HCT116 (cell line): ENCODE data around the gene PRL. TPM values are rescaled to one million over a fixed set of nuclear protein-coding genes. Genes with fewer than 3 reads are reported as not detected.

Source experiments
- ATAC-seq: fragments of 200-7000 bp; cut with Tn5 transposase; 2 replicates; pipeline ENCODE4 v1.9.1; 2020; ENCODE audit warnings: mild to moderate bottlenecking, moderate library complexity
- BruUV-seq: library from RNA; stranded (reverse); fragments of 400-500 nt; replicated peaks from 2 replicates; lab custom pipeline; 2021; lab: Mats Ljungman, UMichigan
- CTCF ChIA-PET: fragments of 300-600 bp; sonication (Branson Sonifier 250); formaldehyde crosslinking; loops from one replicate; lab custom pipeline; 2021; ENCODE audit warnings: antibody characterized with exemption; lab: Charles Lee
- POLR2A ChIA-PET: fragments of 300-600, 350-600 bp; sonication (Branson Sonifier 250); formaldehyde crosslinking; loops from one replicate; lab custom pipeline; 2021; ENCODE audit warnings: antibody characterized with exemption; lab: Charles Lee
- RAD21 ChIA-PET, 2 experiments: fragments of 300-600 bp; sonication (Branson Sonifier 250); formaldehyde crosslinking; loops; one replicate each; lab custom pipeline; 2023; ENCODE audit warnings: low total read pairs in 2 of 2; ENCODE audit not compliant: uncharacterized antibody in 2 of 2, unreplicated experiment in 2 of 2, low non-redundant PET in 1 of 2; lab: Charles Lee
- DNase-seq: peaks from one replicate; pipeline ENCODE4 v3.0.0-alpha.2; 2010; ENCODE audit warnings: low read depth, low spot score
- H2AFZ ChIP-seq: fragments of 200-600 bp; shearing (Covaris generic), sonication (generic); 2 replicates; pipeline ENCODE4 v1.6.1; 2017; ENCODE audit warnings: low read depth, mixed run types, mixed read lengths, antibody characterized with exemption, low read length; ENCODE audit not compliant: poor library complexity, severe bottlenecking
- H3K27ac ChIP-seq: 2 replicates; pipeline ENCODE4 v1.5.1; 2012; ENCODE audit warnings: low read depth, low read length
- H3K27me3 ChIP-seq: fragments of 200-600 bp; sonication (generic); 2 replicates; pipeline ENCODE4 v1.6.1; 2016; ENCODE audit warnings: mixed run types, low read length, mixed read lengths; ENCODE audit not compliant: insufficient read depth
- H3K36me3 ChIP-seq, 2 experiments: fragments of 200-500 bp in 1 of 2; fragments of 200-600 bp in 1 of 2; sonication (Bioruptor generic) in 1 of 2; sonication (generic) in 1 of 2; 2 replicates each; pipeline versions ENCODE4 v1.5.1 to v1.6.1; 2014 to 2016; ENCODE audit warnings: low read length in 2 of 2, inconsistent platforms in 1 of 2, mixed read lengths in 1 of 2, mixed run types in 1 of 2; ENCODE audit not compliant: insufficient read depth in 2 of 2, control insufficient read depth in 1 of 2
- H3K4me1 ChIP-seq, 2 experiments: fragments of 200-600 bp in 1 of 2; sonication (generic) in 1 of 2; 2 replicates each; pipeline versions ENCODE4 v1.5.1 to v1.6.1; 2012 to 2017; ENCODE audit warnings: low read length in 2 of 2, inconsistent platforms in 1 of 2, mild to moderate bottlenecking in 1 of 2, mixed read lengths in 1 of 2, mixed run types in 1 of 2, moderate library complexity in 1 of 2; ENCODE audit not compliant: insufficient read depth in 2 of 2, control insufficient read depth in 1 of 2
- H3K4me2 ChIP-seq: fragments of 200-600 bp; sonication (generic); 2 replicates; pipeline ENCODE4 v1.6.1; 2017; ENCODE audit warnings: mixed run types, low read length, mixed read lengths
- H3K4me3 ChIP-seq, 2 experiments: fragments of 200-600 bp in 1 of 2; sonication (generic) in 1 of 2; replicated peaks in 1 of 2; 2 replicates each; pipeline ENCODE4 v1.5.1; 2011 to 2016; ENCODE audit warnings: low read length in 2 of 2, control low read depth in 1 of 2, low read depth in 1 of 2, mild to moderate bottlenecking in 1 of 2, mixed read lengths in 1 of 2, mixed run types in 1 of 2
- H3K79me2 ChIP-seq: fragments of 200-600 bp; sonication (generic); 2 replicates; pipeline ENCODE4 v1.6.1; 2017; ENCODE audit warnings: mild to moderate bottlenecking, mixed run types, low read length, moderate library complexity, mixed read lengths; ENCODE audit not compliant: insufficient read depth
- H3K9ac ChIP-seq: fragments of 200-600 bp; sonication (generic); 2 replicates; pipeline ENCODE4 v1.6.1; 2016; ENCODE audit warnings: low read length, mixed read lengths
- H3K9me2 ChIP-seq: fragments of 200-600 bp; sonication (generic), shearing (Covaris generic); 2 replicates; pipeline ENCODE4 v1.6.1; 2017; ENCODE audit warnings: mixed run types, mild to moderate bottlenecking, moderate library complexity; ENCODE audit not compliant: insufficient read depth
- H3K9me3 ChIP-seq, 2 experiments: fragments of 200-500 bp in 1 of 2; fragments of 200-600 bp in 1 of 2; sonication (Bioruptor generic) in 1 of 2; sonication (generic) in 1 of 2; 2 replicates each; pipeline ENCODE4 v1.6.1; 2014 to 2017; ENCODE audit warnings: low read length in 2 of 2, mixed read lengths in 2 of 2, inconsistent platforms in 1 of 2, low read depth in 1 of 2, mild to moderate bottlenecking in 1 of 2, mixed run types in 1 of 2, moderate library complexity in 1 of 2; ENCODE audit not compliant: control insufficient read depth in 1 of 2, insufficient read depth in 1 of 2
- H4K20me1 ChIP-seq: fragments of 200-600 bp; sonication (generic), shearing (Covaris generic); 2 replicates; pipeline ENCODE4 v1.6.1; 2017; ENCODE audit warnings: mixed run types, mild to moderate bottlenecking, moderate library complexity; ENCODE audit not compliant: insufficient read depth
- ATF3 ChIP-seq: IDR thresholded peaks from 2 replicates; pipeline ENCODE4 v1.6.1; 2012
- CBX3 ChIP-seq: IDR thresholded peaks from 2 replicates; pipeline ENCODE4 v1.6.1; 2012; ENCODE audit warnings: low read depth
- CEBPB ChIP-seq: IDR thresholded peaks from 2 replicates; pipeline ENCODE4 v1.6.1; 2012; ENCODE audit warnings: low read depth
- EGR1 ChIP-seq: IDR thresholded peaks from 2 replicates; pipeline ENCODE4 v1.6.1; 2012; ENCODE audit warnings: low read depth
- EZH2 ChIP-seq: fragments of 200-600 bp; sonication (generic); IDR thresholded peaks from 2 replicates; pipeline ENCODE4 v1.6.1; 2017; ENCODE audit warnings: antibody characterized with exemption, mixed run types
- EZH2phosphoT487 ChIP-seq: fragments of 200-600 bp; IDR thresholded peaks from 2 replicates; pipeline ENCODE4 v1.6.1; 2018; ENCODE audit warnings: antibody characterized with exemption, borderline replicate concordance
- JUND ChIP-seq: IDR thresholded peaks from 2 replicates; pipeline ENCODE4 v1.6.1; 2012
- POLR2A ChIP-seq: IDR thresholded peaks from 2 replicates; pipeline ENCODE4 v1.7.0; 2011; ENCODE audit warnings: borderline replicate concordance; ENCODE audit not compliant: insufficient read depth, insufficient read length; ENCODE audit errors: extremely low read depth
- POLR2AphosphoS5 ChIP-seq: IDR thresholded peaks from 2 replicates; pipeline ENCODE4 v1.6.1; 2011; ENCODE audit warnings: mild to moderate bottlenecking, low read depth, low read length, moderate library complexity
- RAD21 ChIP-seq: IDR thresholded peaks from 2 replicates; pipeline ENCODE4 v1.6.1; 2012; ENCODE audit warnings: low read depth, mild to moderate bottlenecking
- REST ChIP-seq: IDR thresholded peaks from 2 replicates; pipeline ENCODE4 v1.6.1; 2012; ENCODE audit warnings: low read depth
- SIN3A ChIP-seq: IDR thresholded peaks from 2 replicates; pipeline ENCODE4 v1.6.1; 2012; ENCODE audit warnings: low read depth
- SRF ChIP-seq: IDR thresholded peaks from 2 replicates; pipeline ENCODE4 v1.6.1; 2012; ENCODE audit warnings: low read depth
- TCF7L2 ChIP-seq: IDR thresholded peaks from 2 replicates; pipeline ENCODE4 v1.7.0; 2011; ENCODE audit warnings: borderline replicate concordance, inconsistent platforms; ENCODE audit not compliant: insufficient read depth, insufficient read length; ENCODE audit errors: extremely low read depth
- YY1 ChIP-seq: IDR thresholded peaks from 2 replicates; pipeline ENCODE4 v1.6.1; 2011; ENCODE audit warnings: low read length, low read depth, moderate library complexity, mild to moderate bottlenecking; ENCODE audit not compliant: insufficient replicate concordance; ENCODE audit errors: extremely low read depth
- ZBTB33 ChIP-seq: IDR thresholded peaks from 2 replicates; pipeline ENCODE4 v1.6.1; 2011; ENCODE audit warnings: mild to moderate bottlenecking, low read length, moderate library complexity; ENCODE audit not compliant: insufficient replicate concordance; ENCODE audit errors: extremely low read depth
- ZFX ChIP-seq: fragments of 450-650 bp; IDR thresholded peaks from 2 replicates; pipeline ENCODE4 v1.6.1; 2017
- ZNF274 ChIP-seq: fragments of 200-500 bp; sonication (Bioruptor generic); IDR thresholded peaks from 2 replicates; pipeline ENCODE4 v1.6.1; 2014; ENCODE audit warnings: mild to moderate bottlenecking, low read depth, low read length, inconsistent platforms
- intact Hi-C: fragments of 100-400 bp; cut with micrococcal nuclease; formaldehyde crosslinking; loops from 2 replicates; pipeline ENCODE4 v1.10.0; 2022
- total RNA-seq: library from RNA; stranded (reverse); gene quantifications from one replicate; pipeline ENCODE4 v1.2.1, GENCODE V29; 2021; ENCODE audit not compliant: unreplicated experiment

The PRL gene
- total RNA-seq, 1 experiment from 2014 or later, result not detected

- no peaks in the 10 kb centered on the region for H3K4me1 ChIP-seq
- intact Hi-C loops, result no loop called here
- ChIA-PET RAD21 (no interaction called here), CTCF (no interaction called here), POLR2A (no interaction called here)
- H3K79me2 ChIP-seq, result no peaks in the 10 kb centered on the region
- H3K9me3 ChIP-seq, result no peaks in the 10 kb centered on the region
- no peaks in the 10 kb centered on the region for H4K20me1 ChIP-seq
- DNase-seq (no peak), ATAC-seq (no peak)
- no peak overlapping the region for H3K4me3 ChIP-seq
- H3K4me2 ChIP-seq, result no peak overlapping the region
- H3K9ac ChIP-seq, result no peak overlapping the region
- H3K27me3 ChIP-seq, result no peaks in the 10 kb centered on the region
- no peak overlapping the region for H2AFZ ChIP-seq
- no TSS peak for BruUV-seq
- no peak for TF ChIP-seq CBX3
- no peak for TF ChIP-seq CEBPB
- no peak for TF ChIP-seq ATF3
- TF ChIP-seq EGR1, result no peak
- no peak for TF ChIP-seq ZFX
- no peak for TF ChIP-seq SIN3A
- TF ChIP-seq TCF7L2, result no peak
- no peak for TF ChIP-seq ZBTB33
- no peak for TF ChIP-seq ZNF274
- no peak for TF ChIP-seq REST
- TF ChIP-seq YY1, result no peak
- no peak for TF ChIP-seq POLR2A
- TF ChIP-seq EZH2phosphoT487, result no peak
- no peak for TF ChIP-seq RAD21
- TF ChIP-seq POLR2AphosphoS5, result no peak
- no peak for TF ChIP-seq JUND
- no peak for TF ChIP-seq SRF
- no peak for TF ChIP-seq EZH2
- H3K9me2 ChIP-seq, result no peaks in the 10 kb centered on the region
- H3K27ac ChIP-seq, result no peak overlapping the region
- H3K36me3 ChIP-seq, result no peaks in the 10 kb centered on the region
Observed at GRCh38 chr6:22249711-22250350, 47.0 kb downstream of the PRL start.
